ENCODE measurements around the gene LMOD1. TPM values are rescaled to one million over a fixed set of nuclear protein-coding genes. Genes with fewer than 3 reads are reported as not detected.

LMOD1 gene
- total RNA-seq, 1 experiment from 2014 or later: not detected

GRCh38 chr1:201898240-201898894 lies 48.0 kb downstream of the LMOD1 start:
- Mint-ChIP-seq H3K4me3 (ENCODE audit: low read depth, unreplicated experiment) (no peak overlapping the region), H3K27me3 (ENCODE audit: unreplicated experiment) (peaks cover 16% of the 10 kb centered on the region), H3K27ac (ENCODE audit: unreplicated experiment) (no peak overlapping the region), H3K4me1 (ENCODE audit: low read depth, unreplicated experiment) (peaks cover 10% of the 10 kb centered on the region), H3K36me3 (ENCODE audit: insufficient read depth, unreplicated experiment) (peaks cover 4% of the 10 kb centered on the region), H3K9me3 (ENCODE audit: low read depth, unreplicated experiment) (peaks cover 5% of the 10 kb centered on the region)
- no TSS peak for BruUV-seq (replicated peaks)
- CTCF ChIA-PET: interaction anchor here (1.0 kb wide), 1 partner anchor 237 kb away, joined by 4 read pairs; no protein-coding TSS in a partner anchor
- intact Hi-C loops (cut with micrococcal nuclease; ENCODE audit: unreplicated experiment): loop anchor here (5.0 kb wide), 1 partner anchor 219 kb away; no protein-coding TSS in a partner anchor
- TF ChIP-seq CTCF (IDR thresholded peaks at IDR 0.05; ENCODE audit: unreplicated experiment): no peak
- no peak for DNase-seq

GRCh38 chr1:201896951-201897391 lies 49.4 kb downstream of the LMOD1 start:
- peaks cover 4% of the 10 kb centered on the region for H3K36me3 Mint-ChIP-seq (ENCODE audit: insufficient read depth, unreplicated experiment)
- H3K9me3 Mint-ChIP-seq (ENCODE audit: low read depth, unreplicated experiment): peaks cover 5% of the 10 kb centered on the region
- no peak overlapping the region for H3K27ac Mint-ChIP-seq (ENCODE audit: unreplicated experiment)
- peaks cover 10% of the 10 kb centered on the region for H3K4me1 Mint-ChIP-seq (ENCODE audit: low read depth, unreplicated experiment)
- CTCF ChIA-PET: interaction anchor here (0.6 to 3.2 kb wide), 8 partner anchors 10 to 222 kb away, joined by 3 to 74 read pairs (median 6); partner anchors contain the start of gene LMOD1
- BruUV-seq (replicated peaks): no TSS peak
- intact Hi-C loops (cut with micrococcal nuclease; ENCODE audit: unreplicated experiment): loop anchor here (1.0 to 5.0 kb wide), 3 partner anchors 75 to 238 kb away; no protein-coding TSS in a partner anchor
- H3K4me3 Mint-ChIP-seq (ENCODE audit: low read depth, unreplicated experiment): no peak overlapping the region
- no peak for TF ChIP-seq CTCF (IDR thresholded peaks at IDR 0.05; ENCODE audit: unreplicated experiment)
- peaks cover 16% of the 10 kb centered on the region for H3K27me3 Mint-ChIP-seq (ENCODE audit: unreplicated experiment)
- peak; percentile 64 for DNase-seq

GRCh38 chr1:201895913-201896807 lies 50.2 kb downstream of the LMOD1 start:
- peak; percentile 96 for TF ChIP-seq CTCF (IDR thresholded peaks at IDR 0.05; ENCODE audit: unreplicated experiment)
- CTCF ChIA-PET: interaction anchor here (0.6 to 3.2 kb wide), 23 partner anchors 9 to 366 kb away, joined by 3 to 74 read pairs (median 3); partner anchors contain the start of genes LMOD1, RNPEP and TIMM17A
- DNase-seq: peak; percentile 97
- H3K27ac Mint-ChIP-seq (ENCODE audit: unreplicated experiment): no peak overlapping the region
- intact Hi-C loops (cut with micrococcal nuclease; ENCODE audit: unreplicated experiment): loop anchor here (1.0 to 5.0 kb wide), 3 partner anchors 76 to 239 kb away; no protein-coding TSS in a partner anchor
- peaks cover 16% of the 10 kb centered on the region for H3K27me3 Mint-ChIP-seq (ENCODE audit: unreplicated experiment)
- peaks cover 10% of the 10 kb centered on the region for H3K4me1 Mint-ChIP-seq (ENCODE audit: low read depth, unreplicated experiment)
- peaks cover 5% of the 10 kb centered on the region for H3K9me3 Mint-ChIP-seq (ENCODE audit: low read depth, unreplicated experiment)
- no peak overlapping the region for H3K4me3 Mint-ChIP-seq (ENCODE audit: low read depth, unreplicated experiment)
- no TSS peak for BruUV-seq (replicated peaks)
- peaks cover 8% of the 10 kb centered on the region for H3K36me3 Mint-ChIP-seq (ENCODE audit: insufficient read depth, unreplicated experiment)

GRCh38 chr1:201895120-201895665 lies 51.2 kb downstream of the LMOD1 start:
- H3K27ac Mint-ChIP-seq (ENCODE audit: unreplicated experiment): no peak overlapping the region
- TF ChIP-seq CTCF (IDR thresholded peaks at IDR 0.05; ENCODE audit: unreplicated experiment): no peak
- peaks cover 2% of the 10 kb centered on the region for H3K9me3 Mint-ChIP-seq (ENCODE audit: low read depth, unreplicated experiment)
- no peak for DNase-seq
- peaks cover 8% of the 10 kb centered on the region for H3K36me3 Mint-ChIP-seq (ENCODE audit: insufficient read depth, unreplicated experiment)
- peaks cover 10% of the 10 kb centered on the region for H3K4me1 Mint-ChIP-seq (ENCODE audit: low read depth, unreplicated experiment)
- H3K27me3 Mint-ChIP-seq (ENCODE audit: unreplicated experiment): peaks cover 8% of the 10 kb centered on the region
- BruUV-seq (replicated peaks): no TSS peak
- intact Hi-C loops (cut with micrococcal nuclease; ENCODE audit: unreplicated experiment): loop anchor here (5.0 kb wide), 1 partner anchor 222 kb away; no protein-coding TSS in a partner anchor
- CTCF ChIA-PET: interaction anchor here (0.5 to 3.2 kb wide), 17 partner anchors 11 to 365 kb away, joined by 3 to 74 read pairs (median 4); partner anchors contain the start of genes RNPEP and TIMM17A
- no peak overlapping the region for H3K4me3 Mint-ChIP-seq (ENCODE audit: low read depth, unreplicated experiment)

Data from Calu3 (cell line).